Fibroblast of lung (primary cell): ENCODE measurements around the gene ZNF688. TPM values are rescaled to one million over a fixed set of nuclear protein-coding genes. Genes with fewer than 3 reads are reported as not detected.

Source experiments
- DNase-seq, 2 donors: peaks; one replicate each; pipeline versions ENCODE4 v3.0.0 to v3.0.0-alpha.2; 2010; ENCODE audit warnings: low read depth in 2 of 2
- H2AFZ ChIP-seq: 2 replicates; pipeline ENCODE4 v1.5.1; 2012; ENCODE audit warnings: low read length, control low read depth, inconsistent platforms
- H3K27ac ChIP-seq: 2 replicates; pipeline ENCODE4 v1.5.1; 2011; ENCODE audit warnings: low read length, control low read depth; ENCODE audit not compliant: insufficient read depth
- H3K27me3 ChIP-seq: 2 replicates; pipeline ENCODE4 v1.5.1; 2011; ENCODE audit warnings: mild to moderate bottlenecking, low read length; ENCODE audit not compliant: control insufficient read depth, insufficient read depth
- H3K36me3 ChIP-seq: 2 replicates; pipeline ENCODE4 v1.5.1; 2011; ENCODE audit warnings: low read length; ENCODE audit not compliant: control insufficient read depth, insufficient read depth
- H3K4me1 ChIP-seq: 2 replicates; pipeline ENCODE4 v1.5.1; 2011; ENCODE audit warnings: low read length; ENCODE audit not compliant: control insufficient read depth, insufficient read depth; ENCODE audit errors: extremely low read depth
- H3K4me2 ChIP-seq: 2 replicates; pipeline ENCODE4 v1.5.1; 2011; ENCODE audit warnings: low read length, control low read depth; ENCODE audit not compliant: insufficient read depth; ENCODE audit errors: extremely low read depth
- H3K4me3 ChIP-seq, 4 experiments: fragments of 200-600 bp in 1 of 4; sonication (generic) in 1 of 4; replicated peaks in 1 of 4; 2 replicates each; pipeline ENCODE4 v1.5.1; 2011 to 2016; ENCODE audit warnings: low read length in 4 of 4, low read depth in 3 of 4, mild to moderate bottlenecking in 3 of 4, control low read depth in 2 of 4, inconsistent platforms in 1 of 4, mixed read lengths in 1 of 4; ENCODE audit not compliant: insufficient read depth in 1 of 4; ENCODE audit errors: control extremely low read depth in 1 of 4
- H3K79me2 ChIP-seq: 2 replicates; pipeline ENCODE4 v1.5.1; 2012; ENCODE audit warnings: mild to moderate bottlenecking, low read length, inconsistent platforms; ENCODE audit not compliant: control insufficient read depth, insufficient read depth
- H3K9ac ChIP-seq: 2 replicates; pipeline ENCODE4 v1.5.1; 2011; ENCODE audit warnings: mild to moderate bottlenecking, low read length, control low read depth; ENCODE audit not compliant: insufficient read depth
- H3K9me3 ChIP-seq: 2 replicates; pipeline ENCODE4 v1.5.1; 2012; ENCODE audit warnings: low read depth, low read length; ENCODE audit not compliant: control insufficient read depth, insufficient read depth
- H4K20me1 ChIP-seq: 2 replicates; pipeline ENCODE4 v1.5.1; 2011; ENCODE audit warnings: low read length; ENCODE audit not compliant: control insufficient read depth, insufficient read depth; ENCODE audit errors: extremely low read depth
- EZH2 ChIP-seq: IDR thresholded peaks from 2 replicates; pipeline ENCODE4 v1.5.1; 2012; ENCODE audit warnings: low read length, control low read depth, mild to moderate bottlenecking; ENCODE audit errors: missing control alignments
- polyA plus RNA-seq, 2 donors: library from polyadenylated mRNA; depleted of rRNA in 1 of 2; stranded (reverse) in 1 of 2; unstranded in 1 of 2; fragments of >200 nt; gene quantifications; 2 replicates each; pipeline ENCODE4 v1.2.1, GENCODE V29; 2011 to 2012; ENCODE audit warnings: missing spikeins in 1 of 2
- total RNA-seq: library from RNA; depleted of rRNA; stranded (reverse); fragments of >200 nt; gene quantifications from 2 replicates; pipeline ENCODE4 v1.2.1, GENCODE V29; 2014
- TF ChIP-seq, protein P1 (sequence below), 2 donors: IDR thresholded peaks in 1 of 2; conservative IDR thresholded peaks in 1 of 2; 1 replicate in 1 of 2; 2 replicates in 1 of 2; pipeline ENCODE4 v1.5.1; 2011 to 2012; ENCODE audit warnings: low read length in 2 of 2, control low read depth in 1 of 2, inconsistent platforms in 1 of 2, low read depth in 1 of 2, mild to moderate bottlenecking in 1 of 2

The ZNF688 gene
- total and polyA plus RNA-seq, 2 donors (not counting 1 experiment from before 2014, with no cell fraction given), result 3.0 to 12.9 TPM

GRCh38 chr16:30526137-30526822 lies 45.2 kb downstream of the ZNF688 start, which contains the start of gene ZNF768:
ZNF768 (minus strand) TSS chr16:30526566; CDS start chr16:30526413, 153 bp downstream.
- Histone ChIP-seq H3K4me2 (peak within 1 kb of the TSS; percentile 54), H3K9ac (peak within 1 kb of the TSS; percentile 87), H2AFZ (peak within 1 kb of the TSS; percentile 79), H3K36me3 (peaks cover 7% of the 10 kb centered on the region), H3K9me3 (no peaks in the 10 kb centered on the region), H3K4me3 (peak within 1 kb of the TSS; percentile 67 to 87 (median 80)), H3K27me3 (no peaks in the 10 kb centered on the region), H4K20me1 (no peaks in the 10 kb centered on the region), H3K27ac (peak within 1 kb of the TSS; percentile 92), H3K4me1 (peaks cover 3% of the 10 kb centered on the region), H3K79me2 (no peaks in the 10 kb centered on the region)
- peak; percentile 9 to 14 for DNase-seq
- no peak for TF ChIP-seq EZH2
- TF ChIP-seq, protein P1, sequence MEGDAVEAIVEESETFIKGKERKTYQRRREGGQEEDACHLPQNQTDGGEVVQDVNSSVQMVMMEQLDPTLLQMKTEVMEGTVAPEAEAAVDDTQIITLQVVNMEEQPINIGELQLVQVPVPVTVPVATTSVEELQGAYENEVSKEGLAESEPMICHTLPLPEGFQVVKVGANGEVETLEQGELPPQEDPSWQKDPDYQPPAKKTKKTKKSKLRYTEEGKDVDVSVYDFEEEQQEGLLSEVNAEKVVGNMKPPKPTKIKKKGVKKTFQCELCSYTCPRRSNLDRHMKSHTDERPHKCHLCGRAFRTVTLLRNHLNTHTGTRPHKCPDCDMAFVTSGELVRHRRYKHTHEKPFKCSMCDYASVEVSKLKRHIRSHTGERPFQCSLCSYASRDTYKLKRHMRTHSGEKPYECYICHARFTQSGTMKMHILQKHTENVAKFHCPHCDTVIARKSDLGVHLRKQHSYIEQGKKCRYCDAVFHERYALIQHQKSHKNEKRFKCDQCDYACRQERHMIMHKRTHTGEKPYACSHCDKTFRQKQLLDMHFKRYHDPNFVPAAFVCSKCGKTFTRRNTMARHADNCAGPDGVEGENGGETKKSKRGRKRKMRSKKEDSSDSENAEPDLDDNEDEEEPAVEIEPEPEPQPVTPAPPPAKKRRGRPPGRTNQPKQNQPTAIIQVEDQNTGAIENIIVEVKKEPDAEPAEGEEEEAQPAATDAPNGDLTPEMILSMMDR (conservative IDR thresholded peaks at IDR 0.05 in 1 of 2, IDR thresholded peaks at IDR 0.05 in 1 of 2; ENCODE audit: low read depth in 1 of 2, low read length in 2 of 2), result no peak

GRCh38 chr16:30525844-30526136 lies 45.7 kb downstream of the ZNF688 start:
- Histone ChIP-seq H3K4me2 (peak overlapping the region; percentile 54), H3K27me3 (no peaks in the 10 kb centered on the region), H3K4me1 (peaks cover 3% of the 10 kb centered on the region), H3K36me3 (peaks cover 7% of the 10 kb centered on the region), H4K20me1 (no peaks in the 10 kb centered on the region), H3K79me2 (no peaks in the 10 kb centered on the region), H3K4me3 (peak overlapping the region; percentile 58 to 80 (median 66)), H3K27ac (no peak overlapping the region), H3K9ac (no peak overlapping the region), H2AFZ (no peak overlapping the region), H3K9me3 (no peaks in the 10 kb centered on the region)
- no peak for DNase-seq
- TF ChIP-seq, protein P1 (conservative IDR thresholded peaks at IDR 0.05 in 1 of 2, IDR thresholded peaks at IDR 0.05 in 1 of 2; ENCODE audit: low read depth in 1 of 2, low read length in 2 of 2), result no peak
- no peak for TF ChIP-seq EZH2

DNA sequence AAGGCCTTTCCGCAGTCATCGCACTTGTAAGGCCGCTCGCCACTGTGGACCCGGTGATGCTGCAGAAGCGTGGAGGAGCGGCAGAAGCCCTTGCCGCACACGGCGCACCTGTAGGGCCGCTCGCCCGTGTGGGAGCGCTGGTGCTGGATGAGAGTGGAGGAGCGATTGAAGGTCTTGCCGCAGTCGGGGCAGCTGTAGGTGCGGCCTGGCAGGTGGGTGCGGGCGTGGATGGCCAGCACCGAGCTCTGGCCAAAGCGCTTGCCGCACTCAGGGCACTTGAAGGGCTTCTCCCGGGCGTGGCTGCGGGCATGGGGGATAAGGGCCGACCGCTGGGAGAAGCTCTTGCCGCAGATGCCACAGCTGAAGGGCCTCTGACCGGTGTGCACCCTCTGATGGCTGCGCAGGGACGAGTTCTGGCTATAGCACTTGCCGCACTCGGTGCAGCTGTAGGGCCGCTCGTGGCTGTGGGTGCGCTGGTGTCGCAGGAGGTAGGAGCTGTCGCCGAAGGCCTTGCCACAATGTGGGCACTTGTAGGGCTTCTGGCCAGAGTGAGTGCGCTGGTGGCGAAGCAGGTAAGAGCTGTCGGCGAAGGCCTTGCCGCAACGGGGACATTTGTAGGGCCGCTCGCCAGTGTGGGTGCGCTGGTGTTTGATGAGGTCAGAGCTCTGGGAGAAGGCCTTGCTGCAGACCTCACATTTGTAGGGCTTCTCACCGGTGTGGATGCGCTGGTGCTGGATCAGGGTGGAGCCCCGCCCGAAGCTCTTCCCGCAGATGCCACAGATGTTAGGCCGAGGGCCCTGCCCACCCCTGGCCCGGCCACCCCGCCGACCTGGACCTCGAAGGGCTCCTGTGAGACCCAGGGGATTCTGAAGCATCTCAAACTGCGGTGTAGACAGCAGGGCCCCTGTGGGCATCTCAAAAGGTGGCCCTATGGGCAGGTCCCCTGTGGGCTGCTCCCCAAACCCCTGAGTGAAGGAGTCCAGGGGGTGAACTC lies 46.6 kb downstream of the ZNF688 start:
- no peak overlapping the region for H3K4me2 ChIP-seq
- H3K79me2 ChIP-seq, result no peaks in the 10 kb centered on the region
- H4K20me1 ChIP-seq, result no peaks in the 10 kb centered on the region
- H3K4me1 ChIP-seq, result peaks cover 3% of the 10 kb centered on the region
- H3K27me3 ChIP-seq, result no peaks in the 10 kb centered on the region
- no peak overlapping the region for H3K9ac ChIP-seq
- H3K9me3 ChIP-seq, result no peaks in the 10 kb centered on the region
- no peak overlapping the region for H3K27ac ChIP-seq
- H2AFZ ChIP-seq, result no peak overlapping the region
- no peak for DNase-seq
- TF ChIP-seq, protein P1 (conservative IDR thresholded peaks at IDR 0.05 in 1 of 2, IDR thresholded peaks at IDR 0.05 in 1 of 2; ENCODE audit: low read depth in 1 of 2, low read length in 2 of 2), result no peak
- TF ChIP-seq EZH2, result no peak
- H3K4me3 ChIP-seq, result no peak overlapping the region
- H3K36me3 ChIP-seq, result peaks cover 7% of the 10 kb centered on the region
